HFF-Myc (cell line): ENCODE data around the gene ZNF415.

Source experiments
- DNase-seq: peaks from one replicate; pipeline ENCODE4 v3.0.0-alpha.2; 2011; ENCODE audit warnings: low read depth; ENCODE audit errors: extremely low read depth
- H3K4me3 ChIP-seq: replicated peaks from 2 replicates; pipeline ENCODE4 v1.5.1; 2011; ENCODE audit warnings: low read depth, mild to moderate bottlenecking, control low read depth, low read length
- TF ChIP-seq, protein P1 (sequence below): IDR thresholded peaks from 2 replicates; pipeline ENCODE4 v1.5.1; 2012; ENCODE audit warnings: mild to moderate bottlenecking, low read depth, low read length, control low read depth; ENCODE audit errors: missing control alignments

ZNF415 gene

DNA sequence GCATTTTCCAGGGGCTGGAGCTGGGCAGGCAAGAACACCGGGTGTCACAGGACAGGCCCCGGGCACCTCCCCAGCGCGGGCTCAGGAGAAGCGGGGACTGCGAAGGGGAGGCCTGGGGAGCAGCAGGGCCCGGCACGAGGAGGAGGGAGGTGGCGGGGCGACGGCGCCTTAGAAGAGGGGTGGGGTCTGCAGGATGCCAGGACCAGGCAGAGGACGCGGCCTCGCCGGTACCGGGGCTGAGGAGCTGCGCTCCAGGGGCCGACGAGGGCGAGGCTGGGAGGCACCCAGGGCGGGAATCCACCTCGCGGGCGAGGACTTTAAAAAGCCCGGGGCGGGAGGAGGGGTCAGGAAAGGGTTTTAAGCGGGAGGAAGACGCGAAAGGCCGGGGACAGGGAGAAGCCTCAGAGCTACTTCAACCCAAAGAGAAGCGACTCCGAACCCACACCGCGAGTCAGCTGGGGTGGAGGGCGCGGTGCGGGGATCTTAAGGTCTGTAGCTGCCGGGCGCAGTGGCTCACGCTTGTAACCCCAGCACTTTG lies 25.5 kb upstream of the ZNF415 start:
- H3K4me3 ChIP-seq = peak overlapping the region; percentile 42
- DNase-seq = no peak
- TF ChIP-seq, protein P1, sequence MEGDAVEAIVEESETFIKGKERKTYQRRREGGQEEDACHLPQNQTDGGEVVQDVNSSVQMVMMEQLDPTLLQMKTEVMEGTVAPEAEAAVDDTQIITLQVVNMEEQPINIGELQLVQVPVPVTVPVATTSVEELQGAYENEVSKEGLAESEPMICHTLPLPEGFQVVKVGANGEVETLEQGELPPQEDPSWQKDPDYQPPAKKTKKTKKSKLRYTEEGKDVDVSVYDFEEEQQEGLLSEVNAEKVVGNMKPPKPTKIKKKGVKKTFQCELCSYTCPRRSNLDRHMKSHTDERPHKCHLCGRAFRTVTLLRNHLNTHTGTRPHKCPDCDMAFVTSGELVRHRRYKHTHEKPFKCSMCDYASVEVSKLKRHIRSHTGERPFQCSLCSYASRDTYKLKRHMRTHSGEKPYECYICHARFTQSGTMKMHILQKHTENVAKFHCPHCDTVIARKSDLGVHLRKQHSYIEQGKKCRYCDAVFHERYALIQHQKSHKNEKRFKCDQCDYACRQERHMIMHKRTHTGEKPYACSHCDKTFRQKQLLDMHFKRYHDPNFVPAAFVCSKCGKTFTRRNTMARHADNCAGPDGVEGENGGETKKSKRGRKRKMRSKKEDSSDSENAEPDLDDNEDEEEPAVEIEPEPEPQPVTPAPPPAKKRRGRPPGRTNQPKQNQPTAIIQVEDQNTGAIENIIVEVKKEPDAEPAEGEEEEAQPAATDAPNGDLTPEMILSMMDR = no peak

DNA sequence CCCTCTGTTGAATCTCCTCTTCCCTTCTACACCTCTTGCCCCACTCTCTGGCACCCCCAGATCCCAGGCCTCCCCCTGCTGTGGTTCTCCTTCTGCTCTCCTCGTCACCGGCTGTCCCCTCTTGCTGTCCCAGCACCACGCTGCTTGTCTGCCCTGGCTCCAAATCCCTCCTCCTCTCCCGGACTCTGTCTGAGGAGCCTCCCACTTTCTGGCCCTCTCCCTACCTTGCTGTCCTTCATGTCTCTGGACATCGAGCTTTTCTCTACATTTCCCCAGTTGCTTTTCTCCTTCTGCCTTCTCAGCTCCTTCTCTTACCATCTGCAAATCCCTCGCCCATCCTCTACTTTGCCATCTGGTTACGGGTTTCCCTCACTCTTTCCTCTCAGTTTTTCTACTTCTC lies 24.9 kb upstream of the ZNF415 start:
- TF ChIP-seq, protein P1 = no peak
- DNase-seq = no peak
- peak overlapping the region; percentile 42 for H3K4me3 ChIP-seq

DNA sequence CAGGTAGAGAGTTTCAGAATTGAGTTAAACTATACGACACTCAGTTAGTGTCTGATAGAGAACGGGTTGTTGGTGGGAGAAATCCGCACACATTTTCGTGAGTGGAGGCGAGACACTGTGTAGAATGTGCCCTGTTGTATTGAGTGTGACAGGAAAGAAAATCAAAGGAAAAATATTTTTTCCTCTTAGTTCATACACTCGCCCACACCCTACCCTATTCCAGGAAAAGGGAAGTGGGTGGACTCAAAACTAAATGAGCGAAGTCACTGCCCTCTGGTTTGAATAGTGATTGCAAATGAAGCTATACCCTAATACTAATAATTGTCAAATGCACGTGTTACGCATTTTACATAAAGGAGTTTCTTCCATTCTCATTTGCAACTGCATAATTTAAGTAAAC lies 24.1 kb upstream of the ZNF415 start:
- no peak overlapping the region for H3K4me3 ChIP-seq

DNA sequence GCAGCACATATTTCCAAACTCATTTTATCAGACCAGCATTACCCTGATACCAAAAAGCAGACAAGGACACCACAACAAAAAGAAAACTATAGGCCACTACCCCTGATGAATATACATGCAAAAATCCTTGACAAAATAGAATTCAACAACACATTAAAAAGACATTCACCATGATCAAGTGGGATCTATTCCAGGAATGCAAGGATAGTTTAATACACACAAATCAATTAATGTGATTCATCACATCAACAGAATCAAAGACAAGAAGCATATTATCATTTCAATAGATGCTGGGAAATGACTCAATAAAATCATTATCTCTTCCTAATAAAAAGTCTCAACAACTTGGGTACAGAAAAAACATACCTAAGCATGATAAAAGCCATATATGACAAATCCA lies 14.9 kb upstream of the ZNF415 start:
- TF ChIP-seq, protein P1 = no peak
- no peak for DNase-seq
- H3K4me3 ChIP-seq = no peak overlapping the region

More for the DNA sequence above, 24.1 kb upstream of the ZNF415 start:
- TF ChIP-seq, protein P1 = no peak
- DNase-seq = no peak

DNA sequence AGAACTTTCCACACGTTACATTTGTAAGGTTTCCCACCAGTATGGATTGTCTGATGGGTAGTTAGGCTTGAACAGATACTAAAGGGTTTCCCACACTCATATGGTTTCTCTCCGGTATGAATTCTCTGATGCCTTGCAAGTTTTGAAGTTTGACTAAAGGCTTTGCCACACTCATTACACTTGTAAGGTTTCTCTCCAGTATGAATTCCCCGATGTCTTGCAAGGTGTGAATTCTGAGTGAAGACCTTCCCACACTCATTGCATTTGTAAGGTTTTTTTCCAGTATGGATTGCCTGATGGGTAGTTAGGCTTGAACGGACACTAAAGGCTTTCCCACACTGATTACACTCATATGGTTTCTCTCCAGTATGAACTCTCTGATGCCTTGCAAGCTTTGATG lies 7.6 kb upstream of the ZNF415 start:
- DNase-seq = no peak
- H3K4me3 ChIP-seq = no peak overlapping the region
- TF ChIP-seq, protein P1 = no peak

DNA sequence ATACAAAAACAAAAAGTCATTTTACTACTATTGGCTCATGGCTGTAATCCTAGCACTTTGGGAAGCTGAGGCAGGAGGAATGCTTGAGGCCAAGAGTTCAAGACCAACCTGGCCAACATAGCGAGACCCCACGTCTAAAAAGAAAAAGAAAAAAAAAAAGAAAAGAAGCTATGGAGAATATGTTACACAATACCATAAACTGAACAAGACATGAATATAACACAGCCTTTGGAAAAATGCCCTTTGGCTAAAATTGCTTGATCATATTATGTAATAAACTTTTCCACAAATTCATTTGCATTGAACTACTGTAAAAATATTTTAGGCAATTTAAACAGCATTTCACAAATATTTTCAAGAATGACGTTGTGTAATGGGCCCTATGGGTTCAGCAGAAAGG lies 3.7 kb upstream of the ZNF415 start:
- DNase-seq = no peak
- H3K4me3 ChIP-seq = no peak overlapping the region
- TF ChIP-seq, protein P1 = no peak

DNA sequence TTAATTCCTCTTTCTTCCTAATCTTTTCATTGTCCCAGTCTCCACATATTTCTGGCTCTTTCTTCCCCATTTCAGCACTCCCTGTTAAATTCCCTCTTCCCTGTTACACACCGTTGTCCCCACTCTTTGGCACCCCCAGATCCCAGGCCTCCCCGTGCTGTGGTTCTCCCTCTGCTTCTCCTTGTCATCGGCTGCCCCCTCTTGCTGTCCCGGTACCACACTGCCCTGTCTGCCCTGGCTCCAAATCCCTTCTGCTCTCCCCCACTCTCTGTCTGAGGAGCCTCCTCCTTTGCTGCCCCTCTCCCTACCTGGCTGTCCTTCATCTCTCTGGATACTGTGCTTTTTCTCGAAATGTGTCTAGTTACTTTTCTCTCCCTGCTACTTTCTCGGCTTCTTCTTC lies 983 bp downstream of the ZNF415 start:
- no peak overlapping the region for H3K4me3 ChIP-seq
- TF ChIP-seq, protein P1 = no peak
- DNase-seq = no peak
